Neural progenitor cell (in vitro differentiated cells): ENCODE data around the gene ASF1A. TPM values are rescaled to one million over a fixed set of nuclear protein-coding genes. Genes with fewer than 3 reads are reported as not detected.

Experiments
- DNase-seq: peaks from one replicate; pipeline ENCODE4 v3.0.0-alpha.2; 2016; ENCODE audit warnings: low spot score
- H2AFZ ChIP-seq: fragments of 200-600 bp; sonication (generic); replicated peaks from 2 replicates; pipeline ENCODE4 v1.6.1; 2016; ENCODE audit warnings: antibody characterized with exemption
- H3F3A ChIP-seq: fragments of 200-600 bp; sonication (generic); 2 replicates; pipeline ENCODE4 v1.6.1; 2016; ENCODE audit warnings: antibody characterized with exemption, low read depth
- H3K27ac ChIP-seq: fragments of 200-600 bp; sonication (generic); 2 replicates; pipeline ENCODE4 v1.5.1; 2016; ENCODE audit warnings: mild to moderate bottlenecking
- H3K27me3 ChIP-seq: fragments of 200-600 bp; sonication (generic); 2 replicates; pipeline ENCODE4 v1.6.1; 2016; ENCODE audit warnings: mild to moderate bottlenecking, moderate library complexity
- H3K36me3 ChIP-seq: fragments of 200-600 bp; sonication (generic); 2 replicates; pipeline ENCODE4 v1.5.1; 2016
- H3K4me1 ChIP-seq: fragments of 200-600 bp; sonication (generic); 2 replicates; pipeline ENCODE4 v1.6.1; 2016; ENCODE audit warnings: mixed run types
- H3K4me2 ChIP-seq: fragments of 200-600 bp; sonication (generic); 2 replicates; pipeline ENCODE4 v1.6.1; 2016
- H3K4me3 ChIP-seq: fragments of 200-600 bp; sonication (generic); 2 replicates; pipeline ENCODE4 v1.5.1; 2016
- H3K79me2 ChIP-seq: fragments of 200-600 bp; sonication (generic); 2 replicates; pipeline ENCODE4 v1.6.1; 2016; ENCODE audit warnings: low read depth
- H3K9ac ChIP-seq: fragments of 200-600 bp; sonication (generic); 2 replicates; pipeline ENCODE4 v1.6.1; 2016
- H3K9me3 ChIP-seq: fragments of 200-600 bp; sonication (generic); 2 replicates; pipeline ENCODE4 v1.5.1; 2016; ENCODE audit warnings: low read depth
- H4K20me1 ChIP-seq: fragments of 200-600 bp; sonication (generic); 2 replicates; pipeline ENCODE4 v1.6.1; 2016; ENCODE audit warnings: low read depth
- H3K27ac Mint-ChIP-seq: 3 replicates; pipeline ENCODE4 v1.8.0; 2021; ENCODE audit warnings: mixed read lengths
- H3K27me3 Mint-ChIP-seq: 2 replicates; pipeline ENCODE4 v1.8.0; 2022; ENCODE audit warnings: low read depth, mild to moderate bottlenecking, inconsistent platforms, moderate library complexity, mixed read lengths; ENCODE audit not compliant: insufficient read depth
- H3K36me3 Mint-ChIP-seq: 3 replicates; pipeline ENCODE4 v1.8.0; 2021; ENCODE audit warnings: mixed read lengths
- H3K4me1 Mint-ChIP-seq: 3 replicates; pipeline ENCODE4 v1.8.0; 2021; ENCODE audit warnings: mixed read lengths
- H3K4me3 Mint-ChIP-seq: 3 replicates; pipeline ENCODE4 v1.8.0; 2021; ENCODE audit warnings: mild to moderate bottlenecking, moderate library complexity, mixed read lengths
- H3K9me3 Mint-ChIP-seq: 3 replicates; pipeline ENCODE4 v1.8.0; 2020; ENCODE audit warnings: mixed read lengths
- EZH2 ChIP-seq: fragments of 200-600 bp; sonication (generic); IDR thresholded peaks from 2 replicates; pipeline ENCODE4 v1.6.1; 2017; ENCODE audit warnings: antibody characterized with exemption, mild to moderate bottlenecking, moderate library complexity
- EZH2phosphoT487 ChIP-seq: fragments of 200-600 bp; sonication (generic); IDR thresholded peaks from 2 replicates; pipeline ENCODE4 v1.6.1; 2017; ENCODE audit warnings: antibody characterized with exemption
- total RNA-seq: library from RNA; depleted of rRNA; stranded (reverse); fragments of >200 nt; gene quantifications from 2 replicates; pipeline ENCODE4 v1.2.3, GENCODE V29; 2015; ENCODE audit warnings: low replicate concordance
- TF ChIP-seq, protein P1 (sequence below): fragments of 200-600 bp; sonication (generic); IDR thresholded peaks from 2 replicates; pipeline ENCODE4 v1.5.1; 2017; ENCODE audit warnings: antibody characterized with exemption, mild to moderate bottlenecking

ASF1A gene
- total RNA-seq, 1 donor from 2014 or later = 54.8 TPM

DNA sequence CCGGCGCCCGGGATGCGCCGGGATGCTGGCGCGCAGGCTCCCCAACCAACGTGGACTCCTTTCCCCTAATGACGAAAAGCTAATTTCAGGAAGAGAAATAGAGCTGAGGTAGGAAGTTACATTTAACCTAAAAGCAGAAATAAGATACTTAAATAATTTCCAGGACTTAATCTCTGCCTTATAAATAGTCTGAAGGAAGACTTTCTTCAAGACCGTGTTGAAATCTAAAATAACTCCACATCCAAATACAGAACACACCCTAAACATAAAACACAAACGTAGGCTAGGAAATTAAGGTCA lies 1.3 kb downstream of the ASF1A start:
- Histone ChIP-seq H4K20me1 (peaks cover 36% of the 10 kb centered on the region), H3K4me2 (peak overlapping the region; percentile 92), H3K36me3 (no peaks in the 10 kb centered on the region), H3K27me3 (no peaks in the 10 kb centered on the region), H3K9me3 (no peaks in the 10 kb centered on the region), H3K79me2 (peaks cover 88% of the 10 kb centered on the region), H3K9ac (peak overlapping the region; percentile 81), H3K4me1 (peaks cover 44% of the 10 kb centered on the region), H3K4me3 (peak overlapping the region; percentile 97), H3F3A (peaks cover 9% of the 10 kb centered on the region), H2AFZ (peak overlapping the region; percentile 65), H3K27ac (peak overlapping the region; percentile 90)
- Mint-ChIP-seq H3K36me3 (peaks cover 16% of the 10 kb centered on the region), H3K4me1 (peaks cover 44% of the 10 kb centered on the region), H3K27ac (peak overlapping the region; percentile 85), H3K27me3 (peaks cover 2% of the 10 kb centered on the region), H3K9me3 (peaks cover 3% of the 10 kb centered on the region), H3K4me3 (peak overlapping the region; percentile 94)
- no peak for DNase-seq
- TF ChIP-seq EZH2 (no peak), EZH2phosphoT487 (no peak)
- TF ChIP-seq, protein P1, sequence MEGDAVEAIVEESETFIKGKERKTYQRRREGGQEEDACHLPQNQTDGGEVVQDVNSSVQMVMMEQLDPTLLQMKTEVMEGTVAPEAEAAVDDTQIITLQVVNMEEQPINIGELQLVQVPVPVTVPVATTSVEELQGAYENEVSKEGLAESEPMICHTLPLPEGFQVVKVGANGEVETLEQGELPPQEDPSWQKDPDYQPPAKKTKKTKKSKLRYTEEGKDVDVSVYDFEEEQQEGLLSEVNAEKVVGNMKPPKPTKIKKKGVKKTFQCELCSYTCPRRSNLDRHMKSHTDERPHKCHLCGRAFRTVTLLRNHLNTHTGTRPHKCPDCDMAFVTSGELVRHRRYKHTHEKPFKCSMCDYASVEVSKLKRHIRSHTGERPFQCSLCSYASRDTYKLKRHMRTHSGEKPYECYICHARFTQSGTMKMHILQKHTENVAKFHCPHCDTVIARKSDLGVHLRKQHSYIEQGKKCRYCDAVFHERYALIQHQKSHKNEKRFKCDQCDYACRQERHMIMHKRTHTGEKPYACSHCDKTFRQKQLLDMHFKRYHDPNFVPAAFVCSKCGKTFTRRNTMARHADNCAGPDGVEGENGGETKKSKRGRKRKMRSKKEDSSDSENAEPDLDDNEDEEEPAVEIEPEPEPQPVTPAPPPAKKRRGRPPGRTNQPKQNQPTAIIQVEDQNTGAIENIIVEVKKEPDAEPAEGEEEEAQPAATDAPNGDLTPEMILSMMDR = no peak

DNA sequence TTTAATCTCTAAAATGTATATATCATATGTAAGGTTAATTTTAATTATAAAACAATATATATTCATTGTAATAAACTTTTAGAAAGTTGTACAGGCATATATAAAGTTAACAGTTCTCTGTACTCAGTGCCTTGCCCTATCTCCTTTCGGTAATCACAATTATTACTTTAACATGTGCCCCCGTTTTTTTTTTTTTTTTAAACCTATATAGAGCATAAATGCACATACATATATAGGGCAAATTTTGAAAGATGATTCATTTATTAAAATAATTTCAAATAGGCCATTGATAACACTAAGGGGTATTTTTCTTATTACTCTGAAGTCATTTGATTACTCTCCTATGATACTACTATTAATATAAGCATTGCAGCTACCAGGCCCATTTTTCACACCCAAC lies 1.9 kb downstream of the ASF1A start:
- Histone ChIP-seq H3K9ac (peak overlapping the region; percentile 81), H2AFZ (no peak overlapping the region), H3K36me3 (no peaks in the 10 kb centered on the region), H3K27ac (no peak overlapping the region), H3F3A (peaks cover 9% of the 10 kb centered on the region), H3K27me3 (no peaks in the 10 kb centered on the region), H3K4me3 (peak overlapping the region; percentile 97), H3K4me1 (peaks cover 46% of the 10 kb centered on the region), H3K9me3 (no peaks in the 10 kb centered on the region), H4K20me1 (peaks cover 42% of the 10 kb centered on the region), H3K4me2 (peak overlapping the region; percentile 92), H3K79me2 (peaks cover 91% of the 10 kb centered on the region)
- Mint-ChIP-seq H3K36me3 (peaks cover 20% of the 10 kb centered on the region), H3K4me1 (peaks cover 48% of the 10 kb centered on the region), H3K9me3 (peaks cover 3% of the 10 kb centered on the region), H3K27ac (peak overlapping the region; percentile 57), H3K4me3 (peak overlapping the region; percentile 94), H3K27me3 (peaks cover 2% of the 10 kb centered on the region)
- DNase-seq = no peak
- no peak for TF ChIP-seq EZH2
- no peak for TF ChIP-seq EZH2phosphoT487
- TF ChIP-seq, protein P1 = no peak

DNA sequence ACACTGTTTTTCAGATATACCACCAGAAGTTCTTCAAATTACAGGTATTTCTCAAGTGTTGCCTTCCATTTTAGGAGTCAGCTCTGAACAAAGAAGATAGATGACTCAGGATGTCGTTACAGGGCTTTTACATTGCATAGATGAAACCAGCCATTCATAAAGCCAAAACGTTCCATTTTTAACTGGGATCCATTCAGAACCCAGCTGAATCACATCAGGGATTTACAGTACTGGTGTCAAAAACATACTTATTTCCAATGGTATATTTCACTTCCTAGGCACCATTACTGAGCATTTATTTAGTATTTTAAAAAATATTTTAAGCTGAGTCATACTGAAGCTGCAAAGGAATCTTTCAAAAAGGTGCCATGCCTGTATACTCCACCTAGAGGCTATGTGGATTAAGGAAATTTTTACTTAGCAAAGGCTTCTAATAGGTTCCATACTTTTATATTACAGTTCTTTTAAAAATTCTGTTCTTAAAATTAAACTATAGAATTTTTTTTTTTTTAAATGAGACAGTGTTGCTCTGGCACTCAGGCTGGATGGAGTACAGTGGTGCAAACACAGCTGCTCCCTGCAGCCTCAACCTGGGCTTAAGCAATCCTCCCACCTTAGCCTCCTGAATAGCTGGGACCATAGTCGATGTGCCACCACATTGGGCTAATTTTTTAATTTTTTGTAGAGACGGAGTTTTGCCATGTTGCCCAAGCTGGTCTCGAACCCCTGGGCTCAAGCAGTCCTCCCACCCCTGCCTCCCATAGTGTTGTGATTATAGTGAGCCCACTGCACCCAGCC lies 2.6 kb downstream of the ASF1A start:
- H3K36me3 Mint-ChIP-seq = peaks cover 24% of the 10 kb centered on the region
- peak overlapping the region; percentile 94 for H3K4me3 Mint-ChIP-seq
- peaks cover 3% of the 10 kb centered on the region for H3K9me3 Mint-ChIP-seq
- no peak for DNase-seq
- peak overlapping the region; percentile 22 for H3K9ac ChIP-seq
- H3K4me3 ChIP-seq = peak overlapping the region; percentile 97
- H3K4me1 Mint-ChIP-seq = peaks cover 47% of the 10 kb centered on the region
- TF ChIP-seq, protein P1 = peak; percentile 55
- no peak for TF ChIP-seq EZH2phosphoT487
- TF ChIP-seq EZH2 = no peak
- peaks cover 49% of the 10 kb centered on the region for H4K20me1 ChIP-seq
- peak overlapping the region; percentile 57 for H3K27ac Mint-ChIP-seq
- peaks cover 2% of the 10 kb centered on the region for H3K27me3 Mint-ChIP-seq
- no peak overlapping the region for H2AFZ ChIP-seq
- H3K36me3 ChIP-seq = peaks cover 7% of the 10 kb centered on the region
- H3K27ac ChIP-seq = no peak overlapping the region
- H3K79me2 ChIP-seq = peaks cover 92% of the 10 kb centered on the region
- peak overlapping the region; percentile 92 for H3K4me2 ChIP-seq
- peaks cover 43% of the 10 kb centered on the region for H3K4me1 ChIP-seq
- H3K27me3 ChIP-seq = no peaks in the 10 kb centered on the region
- H3F3A ChIP-seq = peaks cover 9% of the 10 kb centered on the region
- no peaks in the 10 kb centered on the region for H3K9me3 ChIP-seq
